Activated B cell treated with CpG ODN at 0.5 μM for 24 hours (primary cell): Measurements from ENCODE around the gene SLC25A51. TPM values are rescaled to one million over a fixed set of nuclear protein-coding genes. Genes with fewer than 3 reads are reported as not detected.

Experiments
- ATAC-seq: fragments of 200-7000 bp; cut with Tn5 transposase; one replicate; pipeline ENCODE4 v1.10.0; 2021; ENCODE audit warnings: low read depth, mild to moderate bottlenecking, moderate library complexity
- CTCF ChIA-PET: fragments of 350-600 bp; sonication (Branson Sonifier 250); formaldehyde crosslinking; loops from one replicate; lab custom pipeline; 2021; ENCODE audit warnings: antibody characterized with exemption; lab: Charles Lee
- POLR2A ChIA-PET: fragments of 350-600 bp; sonication (Branson Sonifier 250); formaldehyde crosslinking; loops from one replicate; lab custom pipeline; 2021; ENCODE audit warnings: antibody characterized with exemption; lab: Charles Lee
- DNase-seq: peaks from one replicate; pipeline ENCODE4 v3.0.0; 2022
- H3K27ac Mint-ChIP-seq: one replicate; pipeline ENCODE4 v1.8.0; 2020; ENCODE audit warnings: mixed read lengths
- H3K27me3 Mint-ChIP-seq: one replicate; pipeline ENCODE4 v1.8.0; 2021; ENCODE audit warnings: mixed read lengths
- H3K36me3 Mint-ChIP-seq: one replicate; pipeline ENCODE4 v1.8.0; 2021; ENCODE audit warnings: low read depth, mixed read lengths
- H3K4me1 Mint-ChIP-seq: one replicate; pipeline ENCODE4 v1.8.0; 2021; ENCODE audit warnings: mixed read lengths
- H3K4me3 Mint-ChIP-seq: one replicate; pipeline ENCODE4 v1.8.0; 2020; ENCODE audit warnings: mild to moderate bottlenecking, mixed read lengths
- H3K9me3 Mint-ChIP-seq: one replicate; pipeline ENCODE4 v1.8.0; 2020; ENCODE audit warnings: mixed read lengths
- CTCF ChIP-seq: fragments of 200-600 bp; IDR thresholded peaks from one replicate; pipeline ENCODE4 v1.8.0; 2022; ENCODE audit warnings: antibody characterized with exemption, mild to moderate bottlenecking
- intact Hi-C: fragments of 100-400 bp; cut with micrococcal nuclease; formaldehyde crosslinking; loops from one replicate; pipeline ENCODE4 v1.15.1; 2024
- total RNA-seq: library from RNA; stranded (reverse); gene quantifications from 2 replicates; pipeline ENCODE4 v1.2.3, GENCODE V29; 2022

The SLC25A51 gene
- total RNA-seq, 1 donor from 2014 or later: 33.9 TPM

DNA sequence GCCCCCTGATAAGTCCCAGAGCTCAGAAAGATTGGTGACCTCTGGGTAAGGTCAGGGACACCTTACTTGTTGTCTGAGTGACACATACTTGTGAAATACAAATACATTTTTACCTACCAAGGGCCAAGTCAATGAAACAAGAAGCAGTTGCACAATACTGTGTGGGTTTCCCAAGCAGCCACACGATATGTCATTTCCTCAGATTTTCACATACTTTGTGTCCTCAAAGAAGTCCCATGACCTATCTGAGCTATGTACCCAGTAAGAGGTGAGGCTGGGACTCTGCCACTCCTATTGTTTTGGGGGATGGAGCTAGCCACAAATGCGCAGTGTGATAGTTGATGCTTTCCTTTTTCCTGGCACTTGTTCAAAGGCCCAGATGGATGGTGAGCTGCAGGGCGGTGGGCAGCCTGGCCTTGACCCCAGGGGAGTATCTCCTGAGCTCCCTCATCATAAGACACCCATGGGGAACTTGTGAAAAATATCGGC is 4.8 kb upstream of the SLC25A51 start:
- Mint-ChIP-seq H3K27ac (no peak overlapping the region), H3K4me3 (no peak overlapping the region), H3K27me3 (no peaks in the 10 kb centered on the region), H3K36me3 (no peaks in the 10 kb centered on the region), H3K9me3 (no peaks in the 10 kb centered on the region), H3K4me1 (peaks cover 12% of the 10 kb centered on the region)
- DNase-seq (no peak), ATAC-seq (no peak)
- POLR2A ChIA-PET: interaction anchor here (0.5 kb wide), 1 partner anchor 1179 kb away, joined by 3 read pairs; no protein-coding TSS in a partner anchor
- CTCF ChIA-PET: interaction anchor here (1.2 kb wide), 1 partner anchor 179 kb away, joined by 3 read pairs; no protein-coding TSS in a partner anchor
- TF ChIP-seq CTCF: no peak
- intact Hi-C loops: loop anchor here (10.0 kb wide), 1 partner anchor 1424 kb away; no protein-coding TSS in a partner anchor

DNA sequence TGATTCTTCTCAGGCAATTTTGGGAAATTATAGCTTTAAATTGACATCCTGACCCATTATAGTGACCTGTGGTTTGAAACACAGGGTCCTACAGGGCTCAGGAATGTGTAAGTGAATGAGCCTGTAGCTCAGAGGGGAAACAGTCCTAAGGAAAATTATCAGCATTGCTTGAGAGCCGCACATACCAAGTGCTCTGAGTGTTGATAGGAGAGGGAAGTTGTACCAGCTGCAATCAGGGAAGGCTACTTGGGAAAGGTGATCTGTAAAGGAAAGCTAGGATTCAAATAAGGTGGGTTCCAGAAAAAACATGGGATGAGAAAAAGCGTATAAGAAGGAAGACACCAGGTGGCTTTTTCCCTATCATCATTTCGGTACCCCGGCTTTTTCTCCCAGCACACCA is 4.4 kb upstream of the SLC25A51 start:
- ATAC-seq: no peak
- Mint-ChIP-seq H3K27ac (no peak overlapping the region), H3K27me3 (no peaks in the 10 kb centered on the region), H3K4me3 (no peak overlapping the region), H3K9me3 (no peaks in the 10 kb centered on the region), H3K36me3 (peaks cover under 1% of the 10 kb centered on the region), H3K4me1 (peaks cover 12% of the 10 kb centered on the region)
- POLR2A ChIA-PET: no interaction called here
- no peak for TF ChIP-seq CTCF
- intact Hi-C loops: loop anchor here (10.0 kb wide), 1 partner anchor 1423 kb away; no protein-coding TSS in a partner anchor
- no peak for DNase-seq
- CTCF ChIA-PET: interaction anchor here (1.2 kb wide), 1 partner anchor 180 kb away, joined by 3 read pairs; no protein-coding TSS in a partner anchor

DNA sequence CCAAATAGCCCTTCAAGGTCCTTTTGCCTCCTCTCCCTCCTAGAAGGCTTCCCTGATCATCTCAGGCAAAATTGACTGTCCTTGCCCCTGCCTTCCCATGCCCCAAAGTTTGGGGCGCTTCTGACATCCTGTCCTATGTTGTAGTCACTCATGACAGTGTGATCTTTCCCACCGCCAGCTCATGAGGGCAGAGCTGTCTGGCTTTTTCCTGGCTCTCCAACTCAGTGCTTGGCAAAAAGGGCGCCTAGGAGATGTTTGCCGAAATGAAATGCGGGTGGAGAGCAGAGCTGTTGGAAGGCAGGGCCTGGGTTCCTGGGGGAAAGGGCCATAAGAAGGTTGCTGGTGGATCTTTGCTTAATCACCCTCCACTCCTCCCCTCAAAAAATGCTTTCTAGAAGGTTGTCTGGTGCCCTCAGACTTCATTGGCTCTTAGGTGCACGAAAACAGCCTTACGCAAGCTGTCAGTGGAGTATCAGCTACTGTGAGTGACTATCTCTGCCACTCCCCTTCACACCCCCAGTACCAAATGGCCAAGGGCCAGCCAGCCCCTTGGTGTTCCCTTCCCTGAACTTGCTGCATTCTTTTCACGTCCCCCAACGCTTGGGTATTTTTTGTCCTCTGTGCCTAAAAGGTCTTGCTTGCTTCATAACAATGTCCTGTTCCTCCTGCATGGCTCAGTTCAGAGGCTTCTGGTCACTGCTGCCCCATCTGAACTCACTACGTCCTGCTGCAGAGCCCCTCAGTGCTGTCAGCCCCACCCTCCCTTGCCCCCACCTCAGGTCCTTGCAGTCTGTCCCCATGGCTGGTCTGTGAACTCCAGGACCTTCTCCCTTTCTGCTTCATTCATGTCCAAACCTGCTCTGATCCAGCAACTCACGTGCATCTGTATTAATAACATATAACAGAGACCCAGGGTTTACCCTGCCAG is 2.6 kb upstream of the SLC25A51 start:
- POLR2A ChIA-PET: no interaction called here
- no peak for ATAC-seq
- DNase-seq: no peak
- H3K9me3 Mint-ChIP-seq: no peaks in the 10 kb centered on the region
- H3K4me1 Mint-ChIP-seq: peaks cover 22% of the 10 kb centered on the region
- no peak for TF ChIP-seq CTCF
- intact Hi-C loops: loop anchor here (10.0 kb wide), 1 partner anchor 1422 kb away; no protein-coding TSS in a partner anchor
- peaks cover 2% of the 10 kb centered on the region for H3K36me3 Mint-ChIP-seq
- no peak overlapping the region for H3K27ac Mint-ChIP-seq
- CTCF ChIA-PET: no interaction called here
- H3K4me3 Mint-ChIP-seq: no peak overlapping the region
- no peaks in the 10 kb centered on the region for H3K27me3 Mint-ChIP-seq

- ChIA-PET POLR2A (no interaction called here), CTCF (no interaction called here)
- no peak for TF ChIP-seq CTCF
- H3K27ac Mint-ChIP-seq: no peak overlapping the region
- no peaks in the 10 kb centered on the region for H3K27me3 Mint-ChIP-seq
- H3K36me3 Mint-ChIP-seq: peaks cover 3% of the 10 kb centered on the region
- intact Hi-C loops: loop anchor here (2.0 to 10.0 kb wide), 4 partner anchors 151 to 1421 kb away; partner anchors contain the start of gene TOMM5
- DNase-seq (no peak), ATAC-seq (no peak)
- peaks cover 22% of the 10 kb centered on the region for H3K4me1 Mint-ChIP-seq
- H3K9me3 Mint-ChIP-seq: no peaks in the 10 kb centered on the region
- no peak overlapping the region for H3K4me3 Mint-ChIP-seq
Observed at GRCh38 chr9:37905776-37906175, 1.8 kb upstream of the SLC25A51 start.

DNA sequence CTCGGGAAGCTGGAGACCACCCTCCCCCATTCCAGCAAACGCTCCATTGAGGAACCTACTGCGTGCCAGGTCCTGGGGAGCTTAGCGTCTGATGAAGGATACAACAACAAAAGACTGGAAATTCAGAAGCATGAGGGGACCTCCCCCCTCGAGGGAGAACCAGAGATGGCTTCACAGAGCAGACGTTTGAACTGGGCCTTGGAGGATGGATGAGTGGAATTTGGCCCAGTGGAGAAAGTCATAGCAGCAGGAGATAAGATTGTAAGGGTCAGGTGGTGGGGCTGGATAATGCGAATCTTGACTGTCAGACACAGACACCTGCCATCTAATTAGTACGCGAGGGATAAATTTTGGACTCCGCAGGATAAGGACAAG is 1.2 kb upstream of the SLC25A51 start:
- intact Hi-C loops: loop anchor here (2.0 to 10.0 kb wide), 4 partner anchors 150 to 1420 kb away; partner anchors contain the start of gene TOMM5
- Mint-ChIP-seq H3K4me3 (no peak overlapping the region), H3K9me3 (no peaks in the 10 kb centered on the region), H3K27ac (no peak overlapping the region), H3K36me3 (peaks cover 5% of the 10 kb centered on the region), H3K4me1 (peaks cover 24% of the 10 kb centered on the region), H3K27me3 (no peaks in the 10 kb centered on the region)
- TF ChIP-seq CTCF: no peak
- ChIA-PET POLR2A (interaction anchor here (1.2 kb wide), 1 partner anchor 10 kb away, joined by 3 read pairs; no protein-coding TSS in a partner anchor), CTCF (interaction anchor here (0.6 kb wide), 1 partner anchor 8 kb away, joined by 3 read pairs; no protein-coding TSS in a partner anchor)
- ATAC-seq (no peak), DNase-seq (no peak)
